Gastrocnemius medialis (tissue), 4 donors: Measurements from ENCODE around the gene CCDC74A.
"Not testable (repeated sequence)": the region's sequence is repeated elsewhere in the genome, so short reads cannot be mapped to it uniquely, and the experiment has no call there.

Experiments used
- POLR2A ChIP-seq, 2 donors: fragments of 450-650 bp; IDR thresholded peaks; one replicate each; pipeline ENCODE4 v1.6.1; 2017; ENCODE audit warnings: antibody characterized with exemption in 2 of 2, mild to moderate bottlenecking in 2 of 2, moderate library complexity in 2 of 2
- TF ChIP-seq, protein P1 (sequence below), 5 experiments: fragments of 450-650 bp in 3 of 5; fragments of 200-600 bp in 2 of 5; sonication (generic) in 2 of 5; IDR thresholded peaks in 4 of 5; conservative IDR thresholded peaks in 1 of 5; 1 replicate in 4 of 5; 2 replicates in 1 of 5; pipeline ENCODE4 v1.5.1; 2016 to 2019; ENCODE audit warnings: antibody characterized with exemption in 5 of 5, mild to moderate bottlenecking in 3 of 5, moderate library complexity in 3 of 5

DNA sequence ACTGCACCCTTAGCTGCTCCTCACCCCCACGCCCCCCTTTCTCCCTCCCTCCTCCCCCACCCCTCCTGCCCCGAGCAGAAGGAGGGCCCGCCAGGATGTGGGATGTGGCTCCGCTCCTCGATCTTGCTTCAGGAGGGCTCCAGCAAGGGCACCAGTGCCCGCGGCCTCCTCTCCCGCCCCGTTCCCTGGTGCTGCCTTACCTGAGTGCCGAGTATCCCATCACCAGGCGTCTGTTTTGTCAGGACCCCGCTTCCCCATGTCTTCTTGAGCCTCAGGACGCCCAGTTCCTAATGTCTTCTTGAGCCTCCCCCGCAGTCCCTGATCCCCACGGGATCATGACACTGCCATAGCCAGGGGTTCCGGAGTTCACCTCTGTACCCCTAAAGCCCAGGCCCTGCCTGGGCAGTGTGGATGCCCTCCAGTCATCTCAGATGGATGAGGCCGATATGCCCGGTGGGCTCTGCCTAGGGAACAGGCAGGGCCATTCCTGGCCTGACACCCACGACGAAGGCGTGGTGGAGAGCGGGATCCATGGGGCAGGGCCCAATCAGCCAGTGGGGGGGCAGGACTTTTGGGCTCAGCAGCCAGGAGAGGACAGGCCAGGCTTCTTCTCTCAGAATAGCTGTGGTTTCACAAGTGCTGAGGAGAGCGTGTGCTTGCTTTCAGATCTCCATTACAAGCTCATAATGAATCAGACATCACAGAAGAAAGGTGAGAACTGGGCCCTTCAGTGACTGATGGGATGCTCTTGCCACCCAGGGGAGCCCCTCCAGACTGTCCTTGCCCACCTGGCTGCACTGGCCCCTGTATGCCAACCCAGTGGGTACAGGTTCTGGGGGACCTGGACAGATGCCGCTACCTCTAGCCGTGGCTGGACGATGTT is 1.5 kb downstream of the CCDC74A start:
- TF ChIP-seq, protein P1, sequence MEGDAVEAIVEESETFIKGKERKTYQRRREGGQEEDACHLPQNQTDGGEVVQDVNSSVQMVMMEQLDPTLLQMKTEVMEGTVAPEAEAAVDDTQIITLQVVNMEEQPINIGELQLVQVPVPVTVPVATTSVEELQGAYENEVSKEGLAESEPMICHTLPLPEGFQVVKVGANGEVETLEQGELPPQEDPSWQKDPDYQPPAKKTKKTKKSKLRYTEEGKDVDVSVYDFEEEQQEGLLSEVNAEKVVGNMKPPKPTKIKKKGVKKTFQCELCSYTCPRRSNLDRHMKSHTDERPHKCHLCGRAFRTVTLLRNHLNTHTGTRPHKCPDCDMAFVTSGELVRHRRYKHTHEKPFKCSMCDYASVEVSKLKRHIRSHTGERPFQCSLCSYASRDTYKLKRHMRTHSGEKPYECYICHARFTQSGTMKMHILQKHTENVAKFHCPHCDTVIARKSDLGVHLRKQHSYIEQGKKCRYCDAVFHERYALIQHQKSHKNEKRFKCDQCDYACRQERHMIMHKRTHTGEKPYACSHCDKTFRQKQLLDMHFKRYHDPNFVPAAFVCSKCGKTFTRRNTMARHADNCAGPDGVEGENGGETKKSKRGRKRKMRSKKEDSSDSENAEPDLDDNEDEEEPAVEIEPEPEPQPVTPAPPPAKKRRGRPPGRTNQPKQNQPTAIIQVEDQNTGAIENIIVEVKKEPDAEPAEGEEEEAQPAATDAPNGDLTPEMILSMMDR (IDR thresholded peaks at IDR 0.05 in 4 of 5, conservative IDR thresholded peaks at IDR 0.05 in 1 of 5) = not testable (repeated sequence)
- not testable (repeated sequence) for TF ChIP-seq POLR2A (IDR thresholded peaks at IDR 0.05)
